ENCODE data around the gene C1QB. TPM values are rescaled to one million over a fixed set of nuclear protein-coding genes. Genes with fewer than 3 reads are reported as not detected.
"Not testable (repeated sequence)": the region's sequence is repeated elsewhere in the genome, so short reads cannot be mapped to it uniquely, and the experiment has no call there.

C1QB gene
- total and polyA plus RNA-seq, 5 donors from 2014 or later: not detected

- Mint-ChIP-seq H3K4me1 (no peaks in the 10 kb centered on the region), H3K9me3 (peaks cover 0 to 3% (median 0%) of the 10 kb centered on the region in 7 donors), H3K27me3 (peaks cover 12% of the 10 kb centered on the region), H3K4me3 (no peak overlapping the region), H3K36me3 (no peaks in the 10 kb centered on the region), H3K27ac (no peak overlapping the region)
- Histone ChIP-seq H3K4me3 (ENCODE audit: low read depth, low read length) (no peak overlapping the region), H3K27ac (ENCODE audit: insufficient read depth, low read length, poor library complexity, severe bottlenecking) (no peak overlapping the region), H3K9me3 (ENCODE audit: control insufficient read depth in 2 of 2, low read length in 2 of 2) (no peaks in the 10 kb centered on the region), H3K27me3 (ENCODE audit: control insufficient read depth, insufficient read depth, low read length) (no peaks in the 10 kb centered on the region), H3K36me3 (ENCODE audit: control insufficient read depth, insufficient read depth, low read length) (no peaks in the 10 kb centered on the region), H3K4me1 (ENCODE audit: control insufficient read depth, insufficient read depth, low read length, poor library complexity, severe bottlenecking) (no peaks in the 10 kb centered on the region)
- DNase-seq: no peak
- ATAC-seq (ENCODE audit: low read depth in 2 of 2): no peak
Measured at GRCh38 chr1:22660716-22661241, 7.7 kb downstream of the C1QB start.

- no peak overlapping the region for H3K27ac Mint-ChIP-seq
- peaks cover 0 to 3% (median 0%) of the 10 kb centered on the region in 7 donors for H3K9me3 Mint-ChIP-seq
- H3K27ac ChIP-seq (ENCODE audit: insufficient read depth, low read length, poor library complexity, severe bottlenecking): no peak overlapping the region
- H3K36me3 Mint-ChIP-seq: no peaks in the 10 kb centered on the region
- H3K27me3 ChIP-seq (ENCODE audit: control insufficient read depth, insufficient read depth, low read length): no peaks in the 10 kb centered on the region
- no peaks in the 10 kb centered on the region for H3K4me1 ChIP-seq (ENCODE audit: control insufficient read depth, insufficient read depth, low read length, poor library complexity, severe bottlenecking)
- DNase-seq (no peak), ATAC-seq (ENCODE audit: low read depth in 2 of 2) (no peak)
- H3K4me3 ChIP-seq (ENCODE audit: low read depth, low read length): no peak overlapping the region
- H3K4me1 Mint-ChIP-seq: no peaks in the 10 kb centered on the region
- peak overlapping the region in 1 of 4 donors; percentile 23 for H3K4me3 Mint-ChIP-seq
- peaks cover 11% of the 10 kb centered on the region for H3K27me3 Mint-ChIP-seq
- H3K36me3 ChIP-seq (ENCODE audit: control insufficient read depth, insufficient read depth, low read length): no peaks in the 10 kb centered on the region
- no peaks in the 10 kb centered on the region for H3K9me3 ChIP-seq (ENCODE audit: control insufficient read depth in 2 of 2, low read length in 2 of 2)
Measured at GRCh38 chr1:22661880-22662279, 8.8 kb downstream of the C1QB start.

- H3K36me3 ChIP-seq (ENCODE audit: control insufficient read depth, insufficient read depth, low read length): no peaks in the 10 kb centered on the region
- H3K27ac Mint-ChIP-seq: no peak overlapping the region
- DNase-seq: peak in 1 of 3 donors; percentile 11
- H3K4me3 ChIP-seq (ENCODE audit: low read depth, low read length): no peak overlapping the region
- H3K27ac ChIP-seq (ENCODE audit: insufficient read depth, low read length, poor library complexity, severe bottlenecking): no peak overlapping the region
- ATAC-seq (ENCODE audit: low read depth in 2 of 2): no peak
- H3K4me3 Mint-ChIP-seq: peak overlapping the region in 1 of 4 donors; percentile 23
- no peaks in the 10 kb centered on the region for H3K4me1 ChIP-seq (ENCODE audit: control insufficient read depth, insufficient read depth, low read length, poor library complexity, severe bottlenecking)
- H3K27me3 Mint-ChIP-seq: peaks cover 7% of the 10 kb centered on the region
- no peaks in the 10 kb centered on the region for H3K9me3 ChIP-seq (ENCODE audit: control insufficient read depth in 2 of 2, low read length in 2 of 2)
- peaks cover 0 to 3% (median 0%) of the 10 kb centered on the region in 7 donors for H3K9me3 Mint-ChIP-seq
- H3K36me3 Mint-ChIP-seq: no peaks in the 10 kb centered on the region
- no peaks in the 10 kb centered on the region for H3K4me1 Mint-ChIP-seq
- no peaks in the 10 kb centered on the region for H3K27me3 ChIP-seq (ENCODE audit: control insufficient read depth, insufficient read depth, low read length)
Measured at GRCh38 chr1:22662318-22662717, 9.3 kb downstream of the C1QB start.

GRCh38 chr1:22662986-22663408 is 10.0 kb downstream of the C1QB start:
- Mint-ChIP-seq H3K36me3 (no peaks in the 10 kb centered on the region), H3K4me1 (no peaks in the 10 kb centered on the region), H3K27ac (no peak overlapping the region), H3K27me3 (peaks cover 5% of the 10 kb centered on the region), H3K4me3 (no peak overlapping the region), H3K9me3 (peaks cover 0 to 3% (median 0%) of the 10 kb centered on the region in 7 donors)
- no peaks in the 10 kb centered on the region for H3K9me3 ChIP-seq (ENCODE audit: control insufficient read depth in 2 of 2, low read length in 2 of 2)
- DNase-seq (no peak), ATAC-seq (ENCODE audit: low read depth in 2 of 2) (no peak)
- no peak overlapping the region for H3K27ac ChIP-seq (ENCODE audit: insufficient read depth, low read length, poor library complexity, severe bottlenecking)
- no peaks in the 10 kb centered on the region for H3K36me3 ChIP-seq (ENCODE audit: control insufficient read depth, insufficient read depth, low read length)
- no peaks in the 10 kb centered on the region for H3K27me3 ChIP-seq (ENCODE audit: control insufficient read depth, insufficient read depth, low read length)
- no peak overlapping the region for H3K4me3 ChIP-seq (ENCODE audit: low read depth, low read length)
- H3K4me1 ChIP-seq (ENCODE audit: control insufficient read depth, insufficient read depth, low read length, poor library complexity, severe bottlenecking): no peaks in the 10 kb centered on the region

GRCh38 chr1:22665752-22666151 is 12.7 kb downstream of the C1QB start:
- Histone ChIP-seq H3K4me3 (ENCODE audit: low read depth, low read length) (no peak overlapping the region), H3K27ac (ENCODE audit: insufficient read depth, low read length, poor library complexity, severe bottlenecking) (no peak overlapping the region), H3K9me3 (ENCODE audit: control insufficient read depth in 2 of 2, low read length in 2 of 2) (no peaks in the 10 kb centered on the region), H3K4me1 (ENCODE audit: control insufficient read depth, insufficient read depth, low read length, poor library complexity, severe bottlenecking) (no peaks in the 10 kb centered on the region), H3K27me3 (ENCODE audit: control insufficient read depth, insufficient read depth, low read length) (no peaks in the 10 kb centered on the region), H3K36me3 (ENCODE audit: control insufficient read depth, insufficient read depth, low read length) (no peaks in the 10 kb centered on the region)
- ATAC-seq (ENCODE audit: low read depth in 2 of 2) (no peak), DNase-seq (no peak)
- no peaks in the 10 kb centered on the region for H3K4me1 Mint-ChIP-seq
- H3K27ac Mint-ChIP-seq: no peak overlapping the region
- H3K36me3 Mint-ChIP-seq: no peaks in the 10 kb centered on the region
- peaks cover 15% of the 10 kb centered on the region for H3K27me3 Mint-ChIP-seq
- no peaks in the 10 kb centered on the region for H3K9me3 Mint-ChIP-seq
- no peak overlapping the region for H3K4me3 Mint-ChIP-seq

- Mint-ChIP-seq H3K36me3 (no peaks in the 10 kb centered on the region), H3K27me3 (peaks cover 15% of the 10 kb centered on the region), H3K4me1 (no peaks in the 10 kb centered on the region), H3K27ac (no peak overlapping the region), H3K4me3 (no peak overlapping the region), H3K9me3 (no peaks in the 10 kb centered on the region)
- H3K36me3 ChIP-seq (ENCODE audit: control insufficient read depth, insufficient read depth, low read length): no peaks in the 10 kb centered on the region
- H3K4me3 ChIP-seq (ENCODE audit: low read depth, low read length): no peak overlapping the region
- H3K27ac ChIP-seq (ENCODE audit: insufficient read depth, low read length, poor library complexity, severe bottlenecking): no peak overlapping the region
- no peaks in the 10 kb centered on the region for H3K27me3 ChIP-seq (ENCODE audit: control insufficient read depth, insufficient read depth, low read length)
- no peaks in the 10 kb centered on the region for H3K4me1 ChIP-seq (ENCODE audit: control insufficient read depth, insufficient read depth, low read length, poor library complexity, severe bottlenecking)
- DNase-seq (no peak), ATAC-seq (ENCODE audit: low read depth in 2 of 2) (no peak)
- no peaks in the 10 kb centered on the region for H3K9me3 ChIP-seq (ENCODE audit: control insufficient read depth in 2 of 2, low read length in 2 of 2)
Measured at GRCh38 chr1:22666412-22666811, 13.4 kb downstream of the C1QB start.

GRCh38 chr1:22668840-22669239 is 15.8 kb downstream of the C1QB start:
- not testable (repeated sequence) for H3K4me1 ChIP-seq (ENCODE audit: control insufficient read depth, insufficient read depth, low read length, poor library complexity, severe bottlenecking); H3K9me3 Mint-ChIP-seq; H3K4me3 ChIP-seq (ENCODE audit: low read depth, low read length); H3K27ac Mint-ChIP-seq; H3K9me3 ChIP-seq (ENCODE audit: control insufficient read depth in 2 of 2, low read length in 2 of 2); H3K4me1 Mint-ChIP-seq; H3K27ac ChIP-seq (ENCODE audit: insufficient read depth, low read length, poor library complexity, severe bottlenecking); H3K27me3 ChIP-seq (ENCODE audit: control insufficient read depth, insufficient read depth, low read length); H3K36me3 ChIP-seq (ENCODE audit: control insufficient read depth, insufficient read depth, low read length); H3K4me3 Mint-ChIP-seq; H3K36me3 Mint-ChIP-seq; ATAC-seq (ENCODE audit: low read depth in 2 of 2); DNase-seq
- peaks cover 15% of the 10 kb centered on the region for H3K27me3 Mint-ChIP-seq

GRCh38 chr1:22670352-22670975 is 17.4 kb downstream of the C1QB start:
- no peak overlapping the region for H3K27ac Mint-ChIP-seq
- H3K9me3 Mint-ChIP-seq: no peaks in the 10 kb centered on the region
- H3K27me3 Mint-ChIP-seq: peaks cover 16% of the 10 kb centered on the region
- Histone ChIP-seq H3K36me3 (ENCODE audit: control insufficient read depth, insufficient read depth, low read length) (no peaks in the 10 kb centered on the region), H3K27me3 (ENCODE audit: control insufficient read depth, insufficient read depth, low read length) (peaks cover 2% of the 10 kb centered on the region), H3K4me3 (ENCODE audit: low read depth, low read length) (no peak overlapping the region), H3K4me1 (ENCODE audit: control insufficient read depth, insufficient read depth, low read length, poor library complexity, severe bottlenecking) (no peaks in the 10 kb centered on the region), H3K9me3 (ENCODE audit: control insufficient read depth in 2 of 2, low read length in 2 of 2) (no peaks in the 10 kb centered on the region), H3K27ac (ENCODE audit: insufficient read depth, low read length, poor library complexity, severe bottlenecking) (no peak overlapping the region)
- no peak overlapping the region for H3K4me3 Mint-ChIP-seq
- no peaks in the 10 kb centered on the region for H3K36me3 Mint-ChIP-seq
- DNase-seq (no peak), ATAC-seq (ENCODE audit: low read depth in 2 of 2) (no peak)
- peaks cover 0 to 2% (median 0%) of the 10 kb centered on the region in 4 donors for H3K4me1 Mint-ChIP-seq

All from CD4-positive, CD25-positive, alpha-beta regulatory T cell (primary cell).